ENCODE data around the gene HOGA1.

DNA sequence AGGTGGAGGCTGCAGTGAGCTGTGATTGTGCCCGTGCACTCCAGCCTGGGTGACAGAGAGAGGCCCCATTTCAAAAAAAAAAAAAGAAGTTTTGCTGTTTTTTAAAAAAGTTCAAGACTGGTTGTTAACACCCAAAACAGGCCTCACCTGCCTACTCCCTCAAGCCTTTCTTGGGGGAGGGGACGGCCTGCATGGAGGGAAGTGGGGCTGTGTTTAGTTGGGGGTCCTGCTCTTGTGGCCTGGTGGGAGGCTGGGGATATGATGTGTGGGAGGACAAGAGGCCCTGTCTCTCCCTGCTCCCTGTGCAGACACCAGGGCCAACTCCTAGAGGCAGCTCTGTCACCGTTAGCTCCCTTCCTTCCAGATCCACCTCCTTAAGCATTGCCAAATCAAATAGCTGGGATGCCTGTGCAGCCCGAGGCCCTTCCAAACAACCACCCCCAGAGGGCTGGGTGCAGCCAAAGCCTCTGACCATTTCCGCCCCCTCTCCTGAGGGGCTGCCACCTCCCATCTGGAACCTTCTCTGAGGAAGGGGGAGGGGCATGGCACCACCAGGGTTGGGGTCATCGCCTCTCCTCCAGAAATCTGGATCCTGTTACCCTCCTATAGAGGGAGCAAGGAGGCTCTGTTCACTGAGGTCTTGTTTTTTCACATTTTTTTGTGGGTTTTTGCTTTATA lies 44.5 kb upstream of the HOGA1 start:
- TF ChIP-seq CTCF (IDR thresholded peaks at IDR 0.05) (no peak), POLR2A (IDR thresholded peaks at IDR 0.05) (no peak)
